Sigmoid colon (tissue), 4 donors: ENCODE data around the gene LRRC2.

ENCODE experiments used
- CTCF ChIP-seq, 4 experiments: fragments of 450-650 bp in 3 of 4; fragments of 200-600 bp in 1 of 4; IDR thresholded peaks; one replicate each; pipeline ENCODE4 v1.5.1; 2016 to 2019; ENCODE audit warnings: antibody characterized with exemption in 4 of 4, mild to moderate bottlenecking in 3 of 4, moderate library complexity in 2 of 4
- EP300 ChIP-seq, 4 donors: sonication (generic); formaldehyde crosslinking; IDR thresholded peaks; one replicate each; pipeline ENCODE4 v1.6.1; 2017; ENCODE audit warnings: antibody characterized with exemption in 4 of 4
- POLR2A ChIP-seq, 2 donors: fragments of 450-650 bp; IDR thresholded peaks; one replicate each; pipeline ENCODE4 v1.6.1; 2016; ENCODE audit warnings: antibody characterized with exemption in 2 of 2, mild to moderate bottlenecking in 2 of 2, moderate library complexity in 2 of 2

GRCh38 chr3:46503200-46503874 lies 62.8 kb downstream of the LRRC2 start:
- TF ChIP-seq CTCF (IDR thresholded peaks at IDR 0.05) = no peak
- no peak for TF ChIP-seq EP300 (IDR thresholded peaks at IDR 0.05)
- TF ChIP-seq POLR2A (IDR thresholded peaks at IDR 0.05) = no peak
